Testis (tissue), 2 donors: ENCODE data around the gene NACC2.
A peak's percentile ranks its signal among the peaks of the same experiment; 100 is the strongest.

ENCODE experiments used
- POLR2A ChIP-seq: fragments of 450-650 bp; IDR thresholded peaks from one replicate; pipeline ENCODE4 v1.6.1; 2017; ENCODE audit warnings: antibody characterized with exemption, mild to moderate bottlenecking, moderate library complexity
- TF ChIP-seq, protein P1 (sequence below), 3 experiments: fragments of 450-650 bp in 2 of 3; fragments of 200-600 bp in 1 of 3; sonication (generic) in 1 of 3; IDR thresholded peaks; one replicate each; pipeline ENCODE4 v1.5.1; 2016 to 2019; ENCODE audit warnings: antibody characterized with exemption in 3 of 3, mild to moderate bottlenecking in 2 of 3, moderate library complexity in 1 of 3

GRCh38 chr9:136138566-136138965 is 43.5 kb upstream of the NACC2 start:
- TF ChIP-seq, protein P1, sequence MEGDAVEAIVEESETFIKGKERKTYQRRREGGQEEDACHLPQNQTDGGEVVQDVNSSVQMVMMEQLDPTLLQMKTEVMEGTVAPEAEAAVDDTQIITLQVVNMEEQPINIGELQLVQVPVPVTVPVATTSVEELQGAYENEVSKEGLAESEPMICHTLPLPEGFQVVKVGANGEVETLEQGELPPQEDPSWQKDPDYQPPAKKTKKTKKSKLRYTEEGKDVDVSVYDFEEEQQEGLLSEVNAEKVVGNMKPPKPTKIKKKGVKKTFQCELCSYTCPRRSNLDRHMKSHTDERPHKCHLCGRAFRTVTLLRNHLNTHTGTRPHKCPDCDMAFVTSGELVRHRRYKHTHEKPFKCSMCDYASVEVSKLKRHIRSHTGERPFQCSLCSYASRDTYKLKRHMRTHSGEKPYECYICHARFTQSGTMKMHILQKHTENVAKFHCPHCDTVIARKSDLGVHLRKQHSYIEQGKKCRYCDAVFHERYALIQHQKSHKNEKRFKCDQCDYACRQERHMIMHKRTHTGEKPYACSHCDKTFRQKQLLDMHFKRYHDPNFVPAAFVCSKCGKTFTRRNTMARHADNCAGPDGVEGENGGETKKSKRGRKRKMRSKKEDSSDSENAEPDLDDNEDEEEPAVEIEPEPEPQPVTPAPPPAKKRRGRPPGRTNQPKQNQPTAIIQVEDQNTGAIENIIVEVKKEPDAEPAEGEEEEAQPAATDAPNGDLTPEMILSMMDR (IDR thresholded peaks at IDR 0.05) = peak in 1 of 3 experiments; percentile 19
- no peak for TF ChIP-seq POLR2A
